Measurements from ENCODE around the gene FZD7. TPM values are rescaled to one million over a fixed set of nuclear protein-coding genes. Genes with fewer than 3 reads are reported as not detected.

Gene FZD7
- total RNA-seq, 1 experiment from 2014 or later, result 302 TPM

DNA sequence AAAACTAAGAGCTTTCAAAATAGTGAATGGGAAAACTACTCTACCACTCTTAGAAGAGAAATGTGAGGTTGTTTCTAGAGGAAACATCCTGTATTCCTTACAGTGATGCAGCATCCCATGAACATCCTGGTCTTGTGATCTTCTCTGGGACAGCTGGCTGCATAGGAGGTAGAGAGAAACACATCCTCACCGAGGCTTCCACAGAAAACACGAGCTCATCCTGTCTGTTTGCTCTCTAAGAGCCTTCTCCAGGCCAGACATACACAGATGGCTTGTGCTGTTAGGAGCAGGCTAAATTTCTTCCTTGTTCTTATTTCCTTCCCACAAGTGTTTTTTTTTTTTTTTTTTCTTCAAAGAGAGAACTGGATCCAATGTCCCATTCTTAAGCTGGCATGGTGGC lies 14.7 kb upstream of the FZD7 start:
- Histone ChIP-seq H3K18ac (ENCODE audit: insufficient read length, low read depth, low read length) (no peak overlapping the region), H3K4ac (ENCODE audit: low read depth, low read length) (no peak overlapping the region), H2BK20ac (ENCODE audit: low read depth, low read length, poor library complexity, severe bottlenecking) (no peak overlapping the region), H3K79me2 (ENCODE audit: insufficient read depth, low read length) (no peaks in the 10 kb centered on the region), H4K20me1 (ENCODE audit: control insufficient read depth, insufficient read depth, insufficient read length) (no peaks in the 10 kb centered on the region), H3K4me1 (ENCODE audit: insufficient read depth, low read length) (peaks cover 3% of the 10 kb centered on the region; the same call in 1 of the 2 replicates), H3K79me1 (ENCODE audit: insufficient read depth, low read depth, low read length, poor library complexity, severe bottlenecking) (no peaks in the 10 kb centered on the region), H3K23ac (ENCODE audit: insufficient read length, low read depth, low read length) (no peak overlapping the region), H2BK15ac (ENCODE audit: low read depth, low read length) (no peak overlapping the region), H3K9me3 (ENCODE audit: control insufficient read depth, low read depth, low read length) (no peaks in the 10 kb centered on the region), H3K56ac (ENCODE audit: insufficient read length, low read depth, low read length) (no peak overlapping the region), H3K9ac (ENCODE audit: extremely low read depth, insufficient read length, low read length) (no peak overlapping the region), H3K27me3 (ENCODE audit: insufficient read depth, low read length) (no peaks in the 10 kb centered on the region), H2AK5ac (ENCODE audit: insufficient read length, low read length) (no peak overlapping the region), H2AFZ (ENCODE audit: low read length) (no peak overlapping the region), H2BK5ac (ENCODE audit: insufficient read length, low read length) (no peak overlapping the region), H3T11ph (ENCODE audit: low read length) (no peak overlapping the region), H3K14ac (ENCODE audit: insufficient read depth, low read length) (no peak overlapping the region), H4K5ac (ENCODE audit: insufficient read length, low read depth, low read length) (no peak overlapping the region), H3K23me2 (ENCODE audit: insufficient read length, low read depth, low read length, poor library complexity, severe bottlenecking) (no peaks in the 10 kb centered on the region), H3K27ac (ENCODE audit: insufficient read length, low read depth, low read length) (no peak overlapping the region), H4K91ac (ENCODE audit: insufficient read length, low read depth, low read length) (no peak overlapping the region), H4K8ac (replicated peaks; ENCODE audit: insufficient read length, low read depth, low read length) (no peak overlapping the region), H2BK120ac (ENCODE audit: low read depth, low read length, poor library complexity, severe bottlenecking) (no peak overlapping the region), H3K4me2 (ENCODE audit: insufficient read depth, insufficient read length, low read length) (no peak overlapping the region), H2BK12ac (ENCODE audit: insufficient read length, low read depth, low read length) (no peak overlapping the region)
- no CpG with 5 or more reads among the region's 2 CpGs for WGBS (ENCODE audit: extremely low coverage, insufficient read length, low lambda C conversion rate)
- no peak for TF ChIP-seq CTCF (conservative IDR thresholded peaks at IDR 0.05)
- H3K36me3 Mint-ChIP-seq (ENCODE audit: insufficient read depth in 1 of 3, low read depth in 3 of 3), result no peaks in the 10 kb centered on the region
- no peak overlapping the region for H3K4me3 Mint-ChIP-seq
- no peaks in the 10 kb centered on the region; the same call in 1 of the 2 replicates for H3K27me3 Mint-ChIP-seq (ENCODE audit: low read depth)
- DNase-seq, result no peak
- H3K9me3 Mint-ChIP-seq, result no peaks in the 10 kb centered on the region
- 0 out of 7 replicates have a peak overlapping the region, but pooled peaks of 1 of the 3 experiments have one; percentile 44 for H3K27ac Mint-ChIP-seq
- H3K4me1 Mint-ChIP-seq, result peaks cover 44% of the 10 kb centered on the region in 2 experiments

Data from H9 (cell line).